Measurements from ENCODE around the gene VPS18. TPM values are rescaled to one million over a fixed set of nuclear protein-coding genes. Genes with fewer than 3 reads are reported as not detected.

The VPS18 gene
- total and polyA plus RNA-seq, 4 donors, result 3.4 to 15.3 (median 10.3) TPM

DNA sequence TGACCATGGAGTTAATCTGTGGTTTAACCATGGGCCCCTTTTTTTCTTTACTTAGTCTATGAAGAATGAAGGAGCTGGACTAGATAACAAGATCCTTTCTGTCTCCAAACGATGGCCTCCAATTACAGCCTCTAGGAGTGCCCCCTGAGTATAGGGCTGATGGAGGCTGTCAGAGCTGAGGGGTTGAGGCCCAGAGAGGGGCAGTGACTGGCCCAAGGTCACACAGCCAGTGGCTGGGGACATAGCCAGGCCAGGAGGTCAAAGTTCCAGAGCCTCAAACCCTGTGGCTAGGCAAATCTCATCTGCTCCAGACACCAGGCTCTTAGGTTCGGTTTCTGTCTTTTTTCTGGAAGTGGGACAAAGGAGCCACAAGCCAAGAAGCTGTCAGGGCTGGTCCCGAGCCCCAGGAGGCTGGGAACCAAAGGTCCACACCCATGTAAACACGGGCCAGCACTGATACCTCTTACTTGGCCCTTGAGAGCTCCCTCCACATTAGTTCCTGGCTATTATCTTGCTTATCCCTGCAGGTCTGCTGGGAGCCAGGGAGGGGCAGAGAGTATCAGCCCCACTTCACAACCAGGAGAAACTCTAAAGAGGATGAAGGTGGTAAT lies 30.5 kb upstream of the VPS18 start:
- DNase-seq (ENCODE audit: low spot score), result no peak
- 70% methylated on average over 4 of the region's 4 CpGs for WGBS

More for the DNA sequence above, 30.5 kb upstream of the VPS18 start:
- Histone ChIP-seq H3K4me1 (ENCODE audit: control insufficient read depth in 4 of 4, insufficient read depth in 4 of 4, low read length in 3 of 4) (peaks cover 0 to 5% (median 2%) of the 10 kb centered on the region in 4 donors), H3K27me3 (ENCODE audit: control insufficient read depth in 4 of 4, insufficient read depth in 4 of 4, low read length in 3 of 4) (no peaks in the 10 kb centered on the region), H3K36me3 (ENCODE audit: control insufficient read depth in 4 of 4, insufficient read depth in 3 of 4, low read depth in 1 of 4, low read length in 3 of 4) (no peaks in the 10 kb centered on the region), H3K4me3 (ENCODE audit: low read depth in 1 of 3, low read length in 3 of 3) (no peak overlapping the region), H3K9me3 (ENCODE audit: control insufficient read depth in 4 of 4, low read length in 3 of 4) (no peaks in the 10 kb centered on the region), H3K9ac (ENCODE audit: low read depth in 1 of 2, low read length in 2 of 2) (no peak overlapping the region), H3K27ac (ENCODE audit: low read depth in 1 of 2, low read length in 2 of 2) (no peak overlapping the region)
- no peak for TF ChIP-seq YY1 (IDR thresholded peaks at IDR 0.05)
- no peak for TF ChIP-seq JUND (IDR thresholded peaks at IDR 0.05)
- TF ChIP-seq HNF4G (IDR thresholded peaks at IDR 0.05), result no peak
- TF ChIP-seq FOXA1 (IDR thresholded peaks at IDR 0.05), result no peak
- TF ChIP-seq NR2F2 (IDR thresholded peaks at IDR 0.05), result no peak
- TF ChIP-seq TAF1 (conservative IDR thresholded peaks at IDR 0.05), result no peak
- TF ChIP-seq RAD21 (IDR thresholded peaks at IDR 0.05), result no peak
- TF ChIP-seq GABPA (IDR thresholded peaks at IDR 0.05 in 1 of 2, conservative IDR thresholded peaks at IDR 0.05 in 1 of 2), result no peak
- TF ChIP-seq, protein P1, sequence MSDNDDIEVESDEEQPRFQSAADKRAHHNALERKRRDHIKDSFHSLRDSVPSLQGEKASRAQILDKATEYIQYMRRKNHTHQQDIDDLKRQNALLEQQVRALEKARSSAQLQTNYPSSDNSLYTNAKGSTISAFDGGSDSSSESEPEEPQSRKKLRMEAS (IDR thresholded peaks at IDR 0.05), result no peak
- TF ChIP-seq, protein P2, sequence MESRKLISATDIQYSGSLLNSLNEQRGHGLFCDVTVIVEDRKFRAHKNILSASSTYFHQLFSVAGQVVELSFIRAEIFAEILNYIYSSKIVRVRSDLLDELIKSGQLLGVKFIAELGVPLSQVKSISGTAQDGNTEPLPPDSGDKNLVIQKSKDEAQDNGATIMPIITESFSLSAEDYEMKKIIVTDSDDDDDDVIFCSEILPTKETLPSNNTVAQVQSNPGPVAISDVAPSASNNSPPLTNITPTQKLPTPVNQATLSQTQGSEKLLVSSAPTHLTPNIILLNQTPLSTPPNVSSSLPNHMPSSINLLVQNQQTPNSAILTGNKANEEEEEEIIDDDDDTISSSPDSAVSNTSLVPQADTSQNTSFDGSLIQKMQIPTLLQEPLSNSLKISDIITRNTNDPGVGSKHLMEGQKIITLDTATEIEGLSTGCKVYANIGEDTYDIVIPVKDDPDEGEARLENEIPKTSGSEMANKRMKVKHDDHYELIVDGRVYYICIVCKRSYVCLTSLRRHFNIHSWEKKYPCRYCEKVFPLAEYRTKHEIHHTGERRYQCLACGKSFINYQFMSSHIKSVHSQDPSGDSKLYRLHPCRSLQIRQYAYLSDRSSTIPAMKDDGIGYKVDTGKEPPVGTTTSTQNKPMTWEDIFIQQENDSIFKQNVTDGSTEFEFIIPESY (IDR thresholded peaks at IDR 0.05), result no peak
- no peak for TF ChIP-seq EGR1 (IDR thresholded peaks at IDR 0.05; ENCODE audit: low read depth in 2 of 2)
- TF ChIP-seq FOXA2 (IDR thresholded peaks at IDR 0.05), result no peak
- TF ChIP-seq SP1 (IDR thresholded peaks at IDR 0.05), result no peak
- TF ChIP-seq, protein P3, sequence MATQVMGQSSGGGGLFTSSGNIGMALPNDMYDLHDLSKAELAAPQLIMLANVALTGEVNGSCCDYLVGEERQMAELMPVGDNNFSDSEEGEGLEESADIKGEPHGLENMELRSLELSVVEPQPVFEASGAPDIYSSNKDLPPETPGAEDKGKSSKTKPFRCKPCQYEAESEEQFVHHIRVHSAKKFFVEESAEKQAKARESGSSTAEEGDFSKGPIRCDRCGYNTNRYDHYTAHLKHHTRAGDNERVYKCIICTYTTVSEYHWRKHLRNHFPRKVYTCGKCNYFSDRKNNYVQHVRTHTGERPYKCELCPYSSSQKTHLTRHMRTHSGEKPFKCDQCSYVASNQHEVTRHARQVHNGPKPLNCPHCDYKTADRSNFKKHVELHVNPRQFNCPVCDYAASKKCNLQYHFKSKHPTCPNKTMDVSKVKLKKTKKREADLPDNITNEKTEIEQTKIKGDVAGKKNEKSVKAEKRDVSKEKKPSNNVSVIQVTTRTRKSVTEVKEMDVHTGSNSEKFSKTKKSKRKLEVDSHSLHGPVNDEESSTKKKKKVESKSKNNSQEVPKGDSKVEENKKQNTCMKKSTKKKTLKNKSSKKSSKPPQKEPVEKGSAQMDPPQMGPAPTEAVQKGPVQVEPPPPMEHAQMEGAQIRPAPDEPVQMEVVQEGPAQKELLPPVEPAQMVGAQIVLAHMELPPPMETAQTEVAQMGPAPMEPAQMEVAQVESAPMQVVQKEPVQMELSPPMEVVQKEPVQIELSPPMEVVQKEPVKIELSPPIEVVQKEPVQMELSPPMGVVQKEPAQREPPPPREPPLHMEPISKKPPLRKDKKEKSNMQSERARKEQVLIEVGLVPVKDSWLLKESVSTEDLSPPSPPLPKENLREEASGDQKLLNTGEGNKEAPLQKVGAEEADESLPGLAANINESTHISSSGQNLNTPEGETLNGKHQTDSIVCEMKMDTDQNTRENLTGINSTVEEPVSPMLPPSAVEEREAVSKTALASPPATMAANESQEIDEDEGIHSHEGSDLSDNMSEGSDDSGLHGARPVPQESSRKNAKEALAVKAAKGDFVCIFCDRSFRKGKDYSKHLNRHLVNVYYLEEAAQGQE (IDR thresholded peaks at IDR 0.05), result no peak
- TF ChIP-seq, protein P4, sequence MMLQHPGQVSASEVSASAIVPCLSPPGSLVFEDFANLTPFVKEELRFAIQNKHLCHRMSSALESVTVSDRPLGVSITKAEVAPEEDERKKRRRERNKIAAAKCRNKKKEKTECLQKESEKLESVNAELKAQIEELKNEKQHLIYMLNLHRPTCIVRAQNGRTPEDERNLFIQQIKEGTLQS (IDR thresholded peaks at IDR 0.05), result no peak
- TF ChIP-seq, protein P5, sequence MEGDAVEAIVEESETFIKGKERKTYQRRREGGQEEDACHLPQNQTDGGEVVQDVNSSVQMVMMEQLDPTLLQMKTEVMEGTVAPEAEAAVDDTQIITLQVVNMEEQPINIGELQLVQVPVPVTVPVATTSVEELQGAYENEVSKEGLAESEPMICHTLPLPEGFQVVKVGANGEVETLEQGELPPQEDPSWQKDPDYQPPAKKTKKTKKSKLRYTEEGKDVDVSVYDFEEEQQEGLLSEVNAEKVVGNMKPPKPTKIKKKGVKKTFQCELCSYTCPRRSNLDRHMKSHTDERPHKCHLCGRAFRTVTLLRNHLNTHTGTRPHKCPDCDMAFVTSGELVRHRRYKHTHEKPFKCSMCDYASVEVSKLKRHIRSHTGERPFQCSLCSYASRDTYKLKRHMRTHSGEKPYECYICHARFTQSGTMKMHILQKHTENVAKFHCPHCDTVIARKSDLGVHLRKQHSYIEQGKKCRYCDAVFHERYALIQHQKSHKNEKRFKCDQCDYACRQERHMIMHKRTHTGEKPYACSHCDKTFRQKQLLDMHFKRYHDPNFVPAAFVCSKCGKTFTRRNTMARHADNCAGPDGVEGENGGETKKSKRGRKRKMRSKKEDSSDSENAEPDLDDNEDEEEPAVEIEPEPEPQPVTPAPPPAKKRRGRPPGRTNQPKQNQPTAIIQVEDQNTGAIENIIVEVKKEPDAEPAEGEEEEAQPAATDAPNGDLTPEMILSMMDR (IDR thresholded peaks at IDR 0.05; ENCODE audit: low read depth, low read length, missing input control), result no peak

All from liver (tissue), 9 donors.